Bronchial epithelial cell (primary cell): ENCODE data around the gene ACKR2. TPM values are rescaled to one million over a fixed set of nuclear protein-coding genes. Genes with fewer than 3 reads are reported as not detected.

ENCODE experiments used
- DNase-seq: peaks from one replicate; pipeline ENCODE4 v3.0.0-alpha.2; 2010; ENCODE audit warnings: low read depth
- FAIRE-seq: peaks from 2 replicates; lab custom pipeline; 2011; peaks lifted over from hg19 to GRCh38; lab: Jason Lieb, UNC
- H3K27me3 ChIP-seq: 2 replicates; pipeline ENCODE4 v1.5.1; 2011; ENCODE audit warnings: low read length; ENCODE audit not compliant: control insufficient read depth, insufficient read depth
- H3K36me3 ChIP-seq: 2 replicates; pipeline ENCODE4 v1.5.1; 2011; ENCODE audit warnings: low read length; ENCODE audit not compliant: control insufficient read depth, insufficient read depth
- H3K4me3 ChIP-seq: 2 replicates; pipeline ENCODE4 v1.5.1; 2011; ENCODE audit warnings: mild to moderate bottlenecking, low read depth, low read length, control low read depth
- total RNA-seq: library from RNA; depleted of rRNA; stranded (reverse); fragments of >200 nt; gene quantifications from 2 replicates; pipeline ENCODE4 v1.2.1, GENCODE V29; 2014
- TF ChIP-seq, protein P1 (sequence below): IDR thresholded peaks from 2 replicates; pipeline ENCODE4 v1.5.1; 2011; ENCODE audit warnings: mild to moderate bottlenecking, moderate library complexity, low read length, control low read depth, inconsistent platforms; ENCODE audit not compliant: insufficient read depth, severe bottlenecking

ACKR2 gene
- total RNA-seq, 1 donor from 2014 or later = 1.3 TPM

DNA sequence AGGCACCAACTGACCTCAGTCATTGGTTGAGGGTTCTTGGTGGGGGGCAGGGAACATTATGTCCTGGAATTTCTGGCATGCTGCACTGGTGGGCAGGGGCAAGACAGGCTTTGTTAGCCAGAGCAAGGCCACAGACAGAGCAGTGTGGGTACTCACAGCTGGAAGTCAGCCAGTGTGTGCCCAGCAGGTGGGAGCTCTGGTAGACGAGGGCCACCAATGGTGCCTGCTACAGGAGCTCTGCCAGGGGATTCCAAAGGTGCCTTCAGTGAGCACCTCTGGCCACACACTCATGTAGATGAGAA is 35.1 kb downstream of the ACKR2 start:
- TF ChIP-seq, protein P1, sequence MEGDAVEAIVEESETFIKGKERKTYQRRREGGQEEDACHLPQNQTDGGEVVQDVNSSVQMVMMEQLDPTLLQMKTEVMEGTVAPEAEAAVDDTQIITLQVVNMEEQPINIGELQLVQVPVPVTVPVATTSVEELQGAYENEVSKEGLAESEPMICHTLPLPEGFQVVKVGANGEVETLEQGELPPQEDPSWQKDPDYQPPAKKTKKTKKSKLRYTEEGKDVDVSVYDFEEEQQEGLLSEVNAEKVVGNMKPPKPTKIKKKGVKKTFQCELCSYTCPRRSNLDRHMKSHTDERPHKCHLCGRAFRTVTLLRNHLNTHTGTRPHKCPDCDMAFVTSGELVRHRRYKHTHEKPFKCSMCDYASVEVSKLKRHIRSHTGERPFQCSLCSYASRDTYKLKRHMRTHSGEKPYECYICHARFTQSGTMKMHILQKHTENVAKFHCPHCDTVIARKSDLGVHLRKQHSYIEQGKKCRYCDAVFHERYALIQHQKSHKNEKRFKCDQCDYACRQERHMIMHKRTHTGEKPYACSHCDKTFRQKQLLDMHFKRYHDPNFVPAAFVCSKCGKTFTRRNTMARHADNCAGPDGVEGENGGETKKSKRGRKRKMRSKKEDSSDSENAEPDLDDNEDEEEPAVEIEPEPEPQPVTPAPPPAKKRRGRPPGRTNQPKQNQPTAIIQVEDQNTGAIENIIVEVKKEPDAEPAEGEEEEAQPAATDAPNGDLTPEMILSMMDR = no peak
- no peak for FAIRE-seq
- no peaks in the 10 kb centered on the region for H3K36me3 ChIP-seq

DNA sequence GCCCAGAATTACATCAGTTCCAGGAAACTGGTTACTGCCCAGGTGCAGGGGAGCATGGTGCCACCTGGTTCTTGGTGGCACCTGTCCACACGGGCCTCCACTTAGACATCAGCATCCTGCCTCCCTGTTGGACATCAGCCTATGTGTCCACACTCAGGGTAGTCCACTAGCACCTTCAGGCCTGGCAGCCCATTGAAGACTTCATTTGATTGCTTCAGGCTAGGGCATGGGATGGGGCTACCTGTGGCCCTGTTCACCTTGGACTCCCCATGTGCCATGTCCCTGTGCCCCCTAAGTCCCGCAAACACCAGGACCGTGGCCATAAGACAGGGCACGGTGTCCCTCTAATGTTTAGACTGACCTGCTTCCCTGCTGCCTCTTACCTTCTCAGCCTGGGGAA is 35.6 kb downstream of the ACKR2 start:
- H3K27me3 ChIP-seq = peaks cover 2% of the 10 kb centered on the region
- TF ChIP-seq, protein P1 = no peak
- no peak overlapping the region for H3K4me3 ChIP-seq
- DNase-seq (no peak), FAIRE-seq (no peak)
- H3K36me3 ChIP-seq = no peaks in the 10 kb centered on the region

More for the DNA sequence above, 35.1 kb downstream of the ACKR2 start:
- peaks cover 2% of the 10 kb centered on the region for H3K27me3 ChIP-seq
- DNase-seq = no peak
- no peak overlapping the region for H3K4me3 ChIP-seq

DNA sequence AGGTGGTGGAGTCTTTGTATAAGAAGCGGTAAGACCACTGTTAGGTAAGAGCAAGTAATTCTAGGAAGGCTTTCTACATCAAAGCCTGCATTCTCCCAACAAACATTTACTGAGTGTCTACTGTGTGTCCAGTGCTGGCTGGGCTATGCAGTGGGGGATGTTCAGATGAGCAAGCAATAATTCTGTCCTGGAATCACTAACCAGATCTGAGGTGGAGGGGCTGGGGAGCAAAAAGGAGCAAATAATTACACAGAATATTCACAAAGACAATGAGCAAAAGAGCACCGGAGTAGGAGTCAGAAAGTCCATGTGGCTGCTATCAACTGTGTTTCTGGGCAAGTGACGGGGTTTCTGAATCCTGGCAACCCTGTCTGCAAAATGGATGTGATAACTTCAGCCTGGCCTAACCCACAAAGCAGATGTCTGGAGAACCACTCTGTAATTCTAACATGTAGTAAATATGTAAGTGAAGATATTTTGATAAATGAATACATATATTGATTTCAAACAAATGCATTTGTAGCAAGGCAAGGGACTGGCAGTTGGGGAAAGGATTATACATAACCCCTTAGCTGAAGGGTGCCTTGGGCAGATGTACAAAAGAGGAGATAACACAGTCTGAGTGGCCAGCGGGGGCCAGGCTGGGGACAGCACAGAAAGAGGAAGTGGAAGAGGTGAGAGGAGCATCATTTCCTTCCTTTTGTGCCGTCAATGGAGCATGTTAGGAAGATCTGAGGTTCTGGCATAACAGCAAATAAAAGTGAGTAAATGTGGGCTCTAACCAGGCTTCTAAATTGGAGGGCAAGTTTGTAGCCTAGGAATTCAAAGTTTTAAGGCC is 37.7 kb downstream of the ACKR2 start:
- H3K27me3 ChIP-seq = peaks cover 2% of the 10 kb centered on the region
- no peaks in the 10 kb centered on the region for H3K36me3 ChIP-seq
- TF ChIP-seq, protein P1 = no peak
- no peak overlapping the region for H3K4me3 ChIP-seq
- DNase-seq = no peak
- no peak for FAIRE-seq

DNA sequence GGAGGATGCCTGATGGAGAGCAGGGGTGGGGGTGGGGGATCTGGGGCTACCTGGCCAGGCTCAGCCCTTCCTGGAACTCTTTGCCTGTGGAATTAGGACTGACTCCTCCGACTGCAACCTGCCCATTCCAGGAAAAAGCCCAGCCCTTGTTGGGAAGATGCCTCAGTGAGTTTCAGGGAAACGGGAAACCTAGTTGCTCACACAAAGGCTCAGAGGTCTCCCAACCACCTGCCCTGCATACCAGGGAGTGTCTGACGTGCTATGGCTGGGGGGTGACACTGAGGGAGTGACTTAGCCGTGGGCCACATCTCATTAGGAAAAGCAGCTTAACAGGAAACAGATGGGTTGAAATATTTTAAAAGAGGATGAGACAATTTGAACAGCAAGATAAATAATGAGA is 38.5 kb downstream of the ACKR2 start:
- FAIRE-seq (no peak), DNase-seq (no peak)
- Histone ChIP-seq H3K27me3 (peaks cover 2% of the 10 kb centered on the region), H3K4me3 (no peak overlapping the region), H3K36me3 (no peaks in the 10 kb centered on the region)
- TF ChIP-seq, protein P1 = no peak

DNA sequence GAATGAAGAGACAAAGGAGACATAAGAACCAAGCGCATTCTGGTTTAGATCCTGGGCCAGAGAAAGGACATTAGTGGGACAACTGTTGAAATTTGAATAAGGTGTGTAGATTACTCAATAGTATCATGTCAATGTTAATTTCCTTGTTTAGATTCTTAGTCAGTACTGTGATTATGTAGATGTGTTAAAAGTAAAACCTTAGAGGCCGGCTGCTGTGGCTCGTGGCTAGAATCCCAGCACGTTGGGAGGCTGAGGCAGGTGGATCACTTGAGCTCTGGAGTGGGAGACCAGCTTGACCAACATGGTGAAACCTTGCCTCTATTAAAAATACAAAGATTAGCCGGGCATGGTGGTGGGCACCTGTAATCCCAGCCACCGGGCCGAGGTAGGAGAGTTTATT is 39.8 kb downstream of the ACKR2 start:
- H3K4me3 ChIP-seq = no peak overlapping the region
- DNase-seq (no peak), FAIRE-seq (no peak)
- H3K27me3 ChIP-seq = peaks cover 2% of the 10 kb centered on the region
- no peaks in the 10 kb centered on the region for H3K36me3 ChIP-seq
- TF ChIP-seq, protein P1 = no peak

DNA sequence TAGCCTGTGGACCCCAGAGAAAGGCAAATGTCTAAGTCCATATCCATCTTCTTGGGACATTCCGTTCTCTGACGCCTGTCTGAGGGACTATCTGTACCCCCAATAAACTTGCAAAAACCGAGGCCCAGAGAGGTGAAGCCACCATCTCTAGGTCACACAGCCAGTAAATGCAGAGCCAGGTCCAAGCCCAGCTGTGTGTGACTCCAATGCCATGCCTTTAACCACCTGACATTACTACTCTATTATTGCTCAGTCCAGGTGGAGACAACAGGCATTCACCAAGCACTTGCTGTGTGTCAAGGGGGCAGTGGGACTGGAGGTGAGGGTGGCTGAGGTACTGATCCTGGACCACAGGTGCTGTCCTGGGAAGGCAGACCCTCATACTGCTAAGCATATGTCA is 41.0 kb downstream of the ACKR2 start:
- Histone ChIP-seq H3K36me3 (no peaks in the 10 kb centered on the region), H3K27me3 (peaks cover under 1% of the 10 kb centered on the region), H3K4me3 (no peak overlapping the region)
- no peak for FAIRE-seq
- TF ChIP-seq, protein P1 = no peak
- no peak for DNase-seq
